Endothelial cell (in vitro differentiated cells): Measurements from ENCODE around the gene CENPO. TPM values are rescaled to one million over a fixed set of nuclear protein-coding genes. Genes with fewer than 3 reads are reported as not detected.

Experiments used
- DNase-seq: peaks from one replicate; pipeline ENCODE4 v3.0.0; 2021; ENCODE audit warnings: low spot score
- H3K27ac Mint-ChIP-seq: one replicate; pipeline ENCODE4 v1.8.0; 2021; ENCODE audit warnings: mixed read lengths, inconsistent platforms; ENCODE audit not compliant: unreplicated experiment
- H3K27me3 Mint-ChIP-seq: one replicate; pipeline ENCODE4 v1.8.0; 2021; ENCODE audit warnings: mild to moderate bottlenecking, moderate library complexity, mixed read lengths, inconsistent platforms; ENCODE audit not compliant: unreplicated experiment
- H3K36me3 Mint-ChIP-seq: one replicate; pipeline ENCODE4 v1.8.0; 2021; ENCODE audit warnings: mild to moderate bottlenecking, low read depth, mixed read lengths, inconsistent platforms; ENCODE audit not compliant: unreplicated experiment
- H3K4me1 Mint-ChIP-seq: one replicate; pipeline ENCODE4 v1.8.0; 2021; ENCODE audit warnings: mild to moderate bottlenecking, mixed read lengths, inconsistent platforms; ENCODE audit not compliant: unreplicated experiment
- H3K4me3 Mint-ChIP-seq: one replicate; pipeline ENCODE4 v1.8.0; 2021; ENCODE audit warnings: mild to moderate bottlenecking, mixed read lengths, inconsistent platforms; ENCODE audit not compliant: unreplicated experiment
- H3K9me3 Mint-ChIP-seq: one replicate; pipeline ENCODE4 v1.8.0; 2021; ENCODE audit warnings: mixed read lengths, inconsistent platforms; ENCODE audit not compliant: unreplicated experiment
- CTCF ChIP-seq: fragments of 200-600 bp; sonication (generic); IDR thresholded peaks from one replicate; pipeline ENCODE4 v1.5.0; 2021; ENCODE audit warnings: antibody characterized with exemption; ENCODE audit not compliant: unreplicated experiment
- total RNA-seq: library from RNA; stranded (reverse); fragmentation: NEBNext Ultra II Directional; extraction: Animal tissue kit (Norgen Biotek cat#: 25700); gene quantifications from one replicate; pipeline ENCODE4 v1.2.1, GENCODE V29; 2021; ENCODE audit not compliant: unreplicated experiment

Gene CENPO
- total RNA-seq, 1 donor from 2014 or later = 18.7 TPM

GRCh38 chr2:24845691-24846090 lies 52.5 kb downstream of the CENPO start:
- no peaks in the 10 kb centered on the region for H3K9me3 Mint-ChIP-seq
- no peak for TF ChIP-seq CTCF
- H3K4me1 Mint-ChIP-seq = peaks cover 8% of the 10 kb centered on the region
- peaks cover 15% of the 10 kb centered on the region for H3K27me3 Mint-ChIP-seq
- H3K27ac Mint-ChIP-seq = no peak overlapping the region
- DNase-seq = no peak
- peaks cover 36% of the 10 kb centered on the region for H3K36me3 Mint-ChIP-seq
- peak overlapping the region; percentile 31 for H3K4me3 Mint-ChIP-seq

- TF ChIP-seq CTCF = no peak
- no peak overlapping the region for H3K4me3 Mint-ChIP-seq
- H3K9me3 Mint-ChIP-seq = no peaks in the 10 kb centered on the region
- H3K27ac Mint-ChIP-seq = no peak overlapping the region
- no peak for DNase-seq
- H3K27me3 Mint-ChIP-seq = peaks cover 11% of the 10 kb centered on the region
- peaks cover 2% of the 10 kb centered on the region for H3K4me1 Mint-ChIP-seq
- peaks cover 40% of the 10 kb centered on the region for H3K36me3 Mint-ChIP-seq
Measured at GRCh38 chr2:24850944-24851343, 57.7 kb downstream of the CENPO start.

GRCh38 chr2:24852026-24852425 lies 58.8 kb downstream of the CENPO start:
- TF ChIP-seq CTCF = no peak
- Mint-ChIP-seq H3K4me3 (no peak overlapping the region), H3K4me1 (peaks cover 4% of the 10 kb centered on the region), H3K27me3 (peaks cover 11% of the 10 kb centered on the region), H3K36me3 (peaks cover 42% of the 10 kb centered on the region), H3K9me3 (no peaks in the 10 kb centered on the region), H3K27ac (no peak overlapping the region)
- DNase-seq = no peak

- H3K4me3 Mint-ChIP-seq = no peak overlapping the region
- peaks cover 37% of the 10 kb centered on the region for H3K36me3 Mint-ChIP-seq
- TF ChIP-seq CTCF = no peak
- H3K9me3 Mint-ChIP-seq = no peaks in the 10 kb centered on the region
- no peak overlapping the region for H3K27ac Mint-ChIP-seq
- peaks cover 9% of the 10 kb centered on the region for H3K27me3 Mint-ChIP-seq
- H3K4me1 Mint-ChIP-seq = peaks cover 4% of the 10 kb centered on the region
- no peak for DNase-seq
Measured at GRCh38 chr2:24852431-24853020, 59.3 kb downstream of the CENPO start.

GRCh38 chr2:24853046-24853445 lies 59.8 kb downstream of the CENPO start:
- H3K4me3 Mint-ChIP-seq = no peak overlapping the region
- peaks cover 37% of the 10 kb centered on the region for H3K36me3 Mint-ChIP-seq
- peaks cover 9% of the 10 kb centered on the region for H3K27me3 Mint-ChIP-seq
- peaks cover 4% of the 10 kb centered on the region for H3K4me1 Mint-ChIP-seq
- no peak overlapping the region for H3K27ac Mint-ChIP-seq
- no peak for TF ChIP-seq CTCF
- DNase-seq = no peak
- H3K9me3 Mint-ChIP-seq = no peaks in the 10 kb centered on the region
